Measurements from ENCODE around the gene MMP19. TPM values are rescaled to one million over a fixed set of nuclear protein-coding genes. Genes with fewer than 3 reads are reported as not detected.
"Not testable (repeated sequence)": the region's sequence is repeated elsewhere in the genome, so short reads cannot be mapped to it uniquely, and the experiment has no call there.

Gene MMP19
- total and polyA plus RNA-seq, 2 donors, result 4.3 to 21.8 TPM

DNA sequence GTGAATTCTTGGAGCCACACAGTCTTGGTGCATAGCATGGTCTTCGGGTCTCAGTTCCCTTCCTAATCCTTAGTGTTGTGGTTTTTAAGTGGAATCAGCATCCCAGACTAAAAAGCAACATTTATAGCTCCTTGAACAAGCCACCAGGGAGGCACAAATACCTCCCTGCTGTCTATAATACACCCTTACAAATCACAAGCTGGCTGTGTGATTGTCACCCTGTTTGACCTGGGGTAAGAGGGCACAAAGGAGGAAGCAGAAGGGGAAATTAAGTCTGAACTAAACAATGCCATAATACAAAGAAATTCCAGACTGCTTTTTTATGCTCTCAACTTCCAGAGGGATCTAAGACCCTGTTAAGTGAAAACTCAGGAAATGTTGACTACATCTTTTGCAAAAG lies 7.7 kb upstream of the MMP19 start:
- Histone ChIP-seq H3K27ac (ENCODE audit: low read depth) (no peak overlapping the region), H3K36me3 (ENCODE audit: insufficient read depth) (no peaks in the 10 kb centered on the region), H3K4me1 (ENCODE audit: insufficient read depth) (no peaks in the 10 kb centered on the region), H3K4me3 (ENCODE audit: low read depth, low read length) (no peak overlapping the region)
- WGBS, result 20% methylated on average over 1 of the region's 1 CpG
- no peak for DNase-seq (ENCODE audit: extremely low spot score)

DNA sequence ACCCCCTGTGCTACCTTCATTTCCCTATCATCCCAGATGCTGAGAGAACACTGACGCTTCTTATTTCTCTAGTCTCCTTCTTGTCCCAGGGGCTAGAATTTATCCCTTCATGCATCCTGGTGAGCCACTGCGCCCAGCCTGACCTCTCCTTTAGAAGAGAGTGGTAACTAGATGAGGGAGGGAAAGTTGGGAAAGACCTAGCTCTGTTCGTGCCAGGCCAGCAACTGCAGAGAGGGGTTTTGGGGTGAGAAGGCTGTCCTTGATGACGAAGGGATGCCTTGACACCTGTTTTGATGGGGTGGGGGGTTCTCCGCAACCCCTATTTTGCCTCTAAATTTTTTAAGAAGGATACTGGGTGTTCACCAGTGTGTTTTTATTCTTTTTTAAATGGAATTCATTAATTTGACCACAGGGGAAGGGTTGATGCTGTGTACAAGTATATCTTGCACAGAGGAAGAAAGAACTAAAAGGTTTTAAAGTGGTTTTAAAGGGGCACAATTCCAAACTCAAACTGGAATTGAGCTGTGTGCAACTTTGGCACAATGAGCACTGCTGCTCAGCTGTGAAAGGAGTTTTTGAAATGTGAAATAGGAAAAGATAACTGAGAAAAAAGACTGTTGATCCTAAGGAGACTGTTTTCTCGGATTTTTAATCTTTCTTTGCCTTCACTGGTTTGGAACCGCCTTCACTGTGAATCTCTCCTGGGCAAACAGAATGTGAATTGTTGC lies 7.0 kb upstream of the MMP19 start:
- H3K4me1 ChIP-seq (ENCODE audit: insufficient read depth), result no peaks in the 10 kb centered on the region
- no peak overlapping the region for H3K27ac ChIP-seq (ENCODE audit: low read depth)
- no peaks in the 10 kb centered on the region for H3K36me3 ChIP-seq (ENCODE audit: insufficient read depth)
- no peak overlapping the region for H3K4me3 ChIP-seq (ENCODE audit: low read depth, low read length)
- no peak for DNase-seq (ENCODE audit: extremely low spot score)
- WGBS, result 69% methylated on average over 7 of the region's 7 CpGs

DNA sequence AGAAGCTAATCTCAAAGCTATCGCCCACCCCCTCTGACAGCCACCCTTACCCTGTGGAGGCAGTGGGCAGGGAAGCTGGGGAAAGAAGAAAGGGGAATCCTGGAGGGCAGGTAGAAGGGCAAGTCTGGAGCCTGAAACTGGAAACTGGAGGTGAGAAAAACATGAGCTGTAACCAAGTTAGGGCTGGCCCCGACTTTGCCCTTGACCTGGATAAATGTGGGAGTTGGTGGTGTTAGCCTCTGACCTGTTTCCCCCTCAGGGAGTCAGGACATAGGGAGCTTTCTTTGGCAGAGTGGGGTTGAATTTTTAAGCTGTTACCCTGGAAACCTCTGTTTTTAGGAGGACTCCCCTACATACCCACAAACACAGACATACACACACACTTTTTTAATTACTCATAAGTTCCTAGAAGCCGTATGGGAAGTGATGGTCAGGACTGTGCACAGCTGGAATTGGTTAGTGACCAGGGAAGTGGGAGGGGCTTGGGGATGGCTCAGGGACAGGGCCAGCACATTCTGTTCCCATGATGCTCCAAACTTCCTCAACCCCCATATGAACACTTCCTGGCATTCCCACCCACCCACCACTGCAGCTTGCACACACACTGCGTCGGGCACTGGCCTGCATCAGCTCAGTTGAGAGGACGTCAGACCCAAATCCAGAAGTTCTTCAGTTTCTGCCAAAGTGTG lies 5.0 kb upstream of the MMP19 start:
- no peak overlapping the region for H3K4me3 ChIP-seq (ENCODE audit: low read depth, low read length)
- no peaks in the 10 kb centered on the region for H3K4me1 ChIP-seq (ENCODE audit: insufficient read depth)
- H3K27ac ChIP-seq (ENCODE audit: low read depth), result peak overlapping the region; percentile 92
- 21% methylated on average over 6 of the region's 6 CpGs for WGBS
- DNase-seq (ENCODE audit: extremely low spot score), result peak; percentile 89
- no peaks in the 10 kb centered on the region for H3K36me3 ChIP-seq (ENCODE audit: insufficient read depth)

DNA sequence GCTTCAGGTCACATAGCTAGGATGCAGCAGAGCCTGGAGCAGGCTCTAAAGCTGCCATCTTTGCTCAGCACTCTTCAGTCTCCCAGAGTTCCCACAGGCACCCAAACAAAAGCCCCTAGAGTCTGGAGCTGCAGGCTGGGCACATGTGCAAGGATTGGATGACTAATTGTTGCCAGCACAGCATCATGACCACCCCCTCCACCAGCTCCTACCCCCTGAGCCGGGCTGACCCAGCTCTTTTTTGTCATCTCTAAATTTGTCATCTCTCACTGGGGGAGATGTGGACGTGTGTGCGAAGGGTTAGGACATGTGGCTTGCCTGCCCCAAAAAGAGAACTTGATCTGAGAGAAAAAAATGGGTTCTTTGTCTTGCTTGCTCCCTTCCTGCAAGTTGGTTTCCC lies 4.3 kb upstream of the MMP19 start:
- WGBS, result 48% methylated on average over 3 of the region's 3 CpGs
- H3K36me3 ChIP-seq (ENCODE audit: insufficient read depth), result no peaks in the 10 kb centered on the region
- DNase-seq (ENCODE audit: extremely low spot score), result no peak
- H3K4me3 ChIP-seq (ENCODE audit: low read depth, low read length), result no peak overlapping the region
- no peaks in the 10 kb centered on the region for H3K4me1 ChIP-seq (ENCODE audit: insufficient read depth)
- H3K27ac ChIP-seq (ENCODE audit: low read depth), result no peak overlapping the region

DNA sequence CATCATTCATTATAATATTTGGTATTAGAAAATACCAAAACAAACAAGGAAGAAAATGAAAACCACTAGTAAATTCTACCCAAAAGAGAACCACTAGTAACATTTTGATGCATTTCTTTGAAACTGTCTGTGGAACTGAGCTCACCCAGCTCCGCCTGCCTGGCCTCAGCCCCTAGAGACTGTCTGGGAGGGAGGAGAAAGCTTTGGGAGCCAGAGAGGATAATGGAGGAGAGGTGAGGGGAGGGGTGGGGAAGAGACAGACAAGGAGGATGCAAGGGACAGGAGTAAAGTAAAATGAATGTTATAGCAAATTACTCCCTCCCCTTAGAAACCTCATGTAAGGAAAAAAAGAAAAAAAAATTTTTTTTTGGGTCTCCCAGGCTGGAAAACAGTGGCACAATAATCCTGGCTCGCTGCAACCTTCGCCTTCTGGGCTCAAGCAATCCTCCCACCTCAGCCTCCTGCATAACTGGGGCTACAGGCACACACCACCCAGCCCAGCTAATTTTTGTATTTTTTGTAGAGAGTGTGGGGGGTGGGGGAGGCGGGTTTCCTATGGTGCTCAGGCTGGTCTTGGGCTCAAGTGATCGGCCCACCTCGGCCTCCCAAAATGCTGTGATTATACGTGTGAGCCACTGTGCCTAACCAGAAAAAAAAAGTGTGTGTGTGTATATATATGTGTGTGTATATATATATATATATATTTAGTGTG lies 3.2 kb upstream of the MMP19 start:
- no peak overlapping the region for H3K4me3 ChIP-seq (ENCODE audit: low read depth, low read length)
- no peaks in the 10 kb centered on the region for H3K4me1 ChIP-seq (ENCODE audit: insufficient read depth)
- no peaks in the 10 kb centered on the region for H3K36me3 ChIP-seq (ENCODE audit: insufficient read depth)
- H3K27ac ChIP-seq (ENCODE audit: low read depth), result no peak overlapping the region
- no peak for DNase-seq (ENCODE audit: extremely low spot score)
- 74% methylated on average over 7 of the region's 7 CpGs for WGBS

DNA sequence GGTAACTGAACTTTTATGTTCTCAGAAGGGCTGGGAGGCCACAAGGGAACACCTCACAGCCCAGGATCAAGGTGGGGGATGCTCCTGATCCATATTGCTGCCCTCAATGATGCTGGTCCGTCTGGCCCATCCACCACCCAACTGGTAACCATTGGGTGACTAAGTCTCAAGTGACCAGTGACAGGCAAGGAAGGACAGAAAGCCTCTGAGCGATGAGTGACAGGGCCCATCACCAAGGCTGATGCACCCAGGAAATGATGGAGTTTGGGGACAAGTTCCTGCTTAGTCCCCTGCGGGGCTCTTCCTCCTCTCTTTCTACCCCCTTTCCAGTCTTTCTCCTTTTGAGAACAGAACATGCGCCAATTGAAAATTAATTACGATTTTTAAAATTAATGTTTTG lies 2.6 kb upstream of the MMP19 start:
- DNase-seq (ENCODE audit: extremely low spot score), result no peak
- no peaks in the 10 kb centered on the region for H3K4me1 ChIP-seq (ENCODE audit: insufficient read depth)
- no peak overlapping the region for H3K4me3 ChIP-seq (ENCODE audit: low read depth, low read length)
- 87% methylated on average over 5 of the region's 5 CpGs for WGBS
- H3K27ac ChIP-seq (ENCODE audit: low read depth), result no peak overlapping the region
- no peaks in the 10 kb centered on the region for H3K36me3 ChIP-seq (ENCODE audit: insufficient read depth)

DNA sequence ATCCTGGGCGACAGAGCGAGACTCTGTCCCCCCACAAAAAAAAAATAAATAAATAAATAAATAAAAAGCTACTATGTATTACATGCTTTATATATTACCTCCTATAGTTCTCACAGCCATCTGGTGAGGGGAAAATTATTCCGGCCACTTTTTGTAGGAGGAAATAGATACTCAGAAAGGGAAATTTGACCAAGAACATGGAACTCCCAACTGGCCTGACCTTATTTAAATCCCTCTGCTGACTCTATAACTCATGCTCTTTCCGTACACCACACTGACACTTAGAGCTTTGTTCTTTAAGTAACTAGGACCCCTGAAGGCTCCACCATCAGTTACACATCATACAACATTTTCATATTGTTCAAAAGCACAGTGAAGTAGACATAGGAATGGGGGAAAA lies 2.2 kb upstream of the MMP19 start:
- WGBS, result 89% methylated on average over 4 of the region's 4 CpGs
- no peaks in the 10 kb centered on the region for H3K36me3 ChIP-seq (ENCODE audit: insufficient read depth)
- no peak for DNase-seq (ENCODE audit: extremely low spot score)
- no peak overlapping the region for H3K4me3 ChIP-seq (ENCODE audit: low read depth, low read length)
- H3K27ac ChIP-seq (ENCODE audit: low read depth), result no peak overlapping the region
- H3K4me1 ChIP-seq (ENCODE audit: insufficient read depth), result no peaks in the 10 kb centered on the region

DNA sequence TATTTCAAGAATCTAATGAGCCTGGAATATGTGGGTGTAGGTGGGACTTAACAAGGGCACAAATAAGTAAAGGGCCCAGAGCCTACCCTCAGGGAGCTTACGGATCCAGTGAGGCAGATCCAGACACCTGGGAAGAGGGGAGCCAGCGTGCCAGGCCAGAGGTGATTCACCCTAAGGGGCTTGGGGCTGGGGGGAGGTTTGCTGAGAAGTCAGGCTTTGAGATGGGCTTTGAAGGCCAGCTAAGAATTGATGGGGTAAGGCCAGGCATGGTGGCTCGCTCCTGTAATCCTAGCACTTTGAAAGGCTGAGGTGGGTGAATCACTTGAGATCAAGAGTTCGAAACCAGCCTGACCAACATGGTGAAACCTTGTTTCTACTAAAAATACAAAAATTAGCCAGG lies 695 bp upstream of the MMP19 start:
- WGBS, result 96% methylated on average over 4 of the region's 4 CpGs
- no peak for DNase-seq (ENCODE audit: extremely low spot score)
- H3K27ac ChIP-seq (ENCODE audit: low read depth), result no peak overlapping the region

DNA sequence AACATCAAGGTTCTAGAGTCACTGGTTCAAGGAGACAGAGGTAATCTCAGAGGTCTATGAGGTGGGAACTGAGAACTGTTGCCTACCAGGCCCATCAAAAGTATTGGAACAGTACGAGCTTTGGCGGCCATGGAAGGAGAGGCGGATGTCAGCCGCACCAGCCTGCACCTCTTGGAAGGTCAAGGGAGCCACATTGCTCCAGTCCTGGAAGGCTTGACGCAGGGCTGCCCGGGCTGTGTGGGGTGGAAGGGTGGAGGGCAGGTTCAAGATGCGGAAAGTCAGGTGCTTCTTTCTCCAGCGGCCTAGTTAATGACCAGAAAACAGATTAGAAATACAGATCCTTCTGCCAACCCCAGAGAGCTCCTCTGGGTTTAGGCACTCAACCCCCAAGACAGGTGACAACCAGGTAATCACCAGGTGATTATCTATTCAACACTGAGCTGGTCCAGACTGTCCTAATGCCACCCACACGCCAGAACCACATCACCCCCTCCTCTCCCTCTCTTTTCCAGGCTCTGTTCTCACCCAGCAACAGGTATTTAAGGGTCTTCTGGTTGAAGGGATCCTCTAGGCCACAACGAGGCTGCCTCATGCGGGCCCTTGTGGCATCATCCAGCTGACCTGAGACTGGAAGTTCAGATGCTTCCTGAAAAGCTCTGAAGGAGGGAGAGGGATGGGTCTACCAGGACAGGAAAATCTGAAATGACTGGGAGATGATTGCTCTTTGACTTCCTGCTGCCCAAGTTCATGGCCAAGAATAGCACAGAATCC lies 2.0 kb downstream of the MMP19 start:
- WGBS, result 89% methylated on average over 11 of the region's 11 CpGs
- Histone ChIP-seq H3K36me3 (ENCODE audit: insufficient read depth) (no peaks in the 10 kb centered on the region), H3K4me3 (ENCODE audit: low read depth, low read length) (no peak overlapping the region), H3K4me1 (ENCODE audit: insufficient read depth) (no peaks in the 10 kb centered on the region), H3K27ac (ENCODE audit: low read depth) (no peak overlapping the region)
- no peak for DNase-seq (ENCODE audit: extremely low spot score)

More for the DNA sequence above, 695 bp upstream of the MMP19 start:
- H3K4me1 ChIP-seq (ENCODE audit: insufficient read depth), result no peaks in the 10 kb centered on the region
- no peak overlapping the region for H3K4me3 ChIP-seq (ENCODE audit: low read depth, low read length)
- no peaks in the 10 kb centered on the region for H3K36me3 ChIP-seq (ENCODE audit: insufficient read depth)

DNA sequence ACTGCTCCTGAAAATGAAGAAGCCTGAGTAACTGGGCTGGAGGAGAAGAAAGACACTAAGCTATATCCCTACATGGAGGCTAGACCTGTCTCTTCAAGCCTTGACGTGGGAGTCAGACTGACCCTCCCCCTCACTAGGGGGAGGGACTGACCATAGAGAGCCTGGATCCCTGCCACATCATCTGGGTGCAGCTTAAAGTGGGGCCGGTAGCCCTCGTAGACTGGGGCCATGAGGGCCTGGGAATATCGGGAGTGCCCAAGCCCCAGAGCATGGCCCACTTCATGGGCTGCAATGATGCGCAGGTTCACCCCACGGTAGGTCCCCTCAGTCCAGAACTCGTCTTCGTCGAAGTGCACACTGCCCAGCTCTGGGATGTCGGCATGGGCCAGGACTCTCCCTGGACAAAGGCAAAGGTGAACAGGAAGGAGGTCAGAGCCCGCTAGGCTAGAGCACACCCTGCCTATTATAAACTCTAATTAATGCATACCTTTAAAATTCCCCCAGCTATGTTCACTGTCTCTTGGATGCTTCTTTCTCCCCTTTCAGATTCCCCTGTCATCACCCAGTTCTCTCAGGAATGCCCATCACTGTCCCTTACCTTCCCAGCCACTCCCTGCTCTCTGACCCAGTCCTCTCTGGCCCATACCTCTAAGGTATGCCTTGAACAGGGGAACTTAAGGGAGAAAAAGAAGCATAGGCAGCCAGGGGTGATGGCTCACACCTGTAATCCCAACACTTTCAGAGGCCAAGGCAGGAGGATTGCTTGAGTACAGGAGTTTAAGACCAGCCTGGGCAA lies 3.2 kb downstream of the MMP19 start:
- H3K4me3 ChIP-seq (ENCODE audit: low read depth, low read length), result no peak overlapping the region
- 75% methylated on average over 11 of the region's 11 CpGs for WGBS
- no peaks in the 10 kb centered on the region for H3K36me3 ChIP-seq (ENCODE audit: insufficient read depth)
- no peak for DNase-seq (ENCODE audit: extremely low spot score)
- no peaks in the 10 kb centered on the region for H3K4me1 ChIP-seq (ENCODE audit: insufficient read depth)
- no peak overlapping the region for H3K27ac ChIP-seq (ENCODE audit: low read depth)

DNA sequence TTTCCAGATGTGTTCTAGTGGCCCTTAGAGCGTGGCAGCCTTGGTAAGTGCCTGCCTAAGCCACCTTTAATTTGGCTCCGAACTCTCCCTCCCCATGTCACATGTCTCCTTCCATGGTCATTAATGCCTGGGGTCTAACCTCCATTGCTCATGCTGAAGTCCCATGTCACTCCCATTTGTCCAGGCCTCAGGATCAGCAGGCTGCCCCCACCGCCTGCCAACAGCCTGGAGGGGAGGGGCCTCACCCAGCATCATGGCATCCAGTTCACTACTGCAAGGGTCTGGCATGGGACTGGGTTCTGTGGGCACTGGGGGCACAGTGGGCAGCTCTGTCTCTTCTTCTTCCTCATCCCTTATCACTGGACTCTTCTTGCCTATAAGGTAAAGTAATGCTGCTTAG lies 4.4 kb downstream of the MMP19 start:
- H3K27ac ChIP-seq (ENCODE audit: low read depth), result no peak overlapping the region
- H3K36me3 ChIP-seq (ENCODE audit: insufficient read depth), result no peaks in the 10 kb centered on the region
- 91% methylated on average over 3 of the region's 3 CpGs for WGBS
- H3K4me3 ChIP-seq (ENCODE audit: low read depth, low read length), result no peak overlapping the region
- no peaks in the 10 kb centered on the region for H3K4me1 ChIP-seq (ENCODE audit: insufficient read depth)
- DNase-seq (ENCODE audit: extremely low spot score), result no peak

DNA sequence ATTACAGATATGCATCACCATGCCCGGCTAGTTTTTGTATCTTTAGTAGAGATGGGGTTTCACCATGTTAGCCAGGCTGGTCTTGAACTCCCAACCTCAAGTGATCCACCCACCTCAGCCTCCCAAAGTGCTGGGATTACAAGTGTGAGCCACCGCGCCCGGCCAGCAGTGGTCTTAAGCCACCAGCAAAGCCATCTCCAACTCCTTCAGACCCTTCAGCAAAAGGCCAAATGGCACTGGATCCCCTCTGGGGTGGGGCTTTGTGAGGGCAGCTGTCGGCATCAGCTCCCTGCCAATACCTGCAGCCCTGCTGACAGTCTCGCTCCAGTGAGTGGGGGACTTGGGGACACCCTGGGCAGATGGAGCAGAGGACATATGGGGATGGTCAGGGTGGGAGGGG lies 8.3 kb downstream of the MMP19 start:
- DNase-seq (ENCODE audit: extremely low spot score); H3K36me3 ChIP-seq (ENCODE audit: insufficient read depth); H3K4me3 ChIP-seq (ENCODE audit: low read depth, low read length); H3K4me1 ChIP-seq (ENCODE audit: insufficient read depth); H3K27ac ChIP-seq (ENCODE audit: low read depth): not testable (repeated sequence)
- WGBS, result 79% methylated on average over 6 of the region's 6 CpGs

DNA sequence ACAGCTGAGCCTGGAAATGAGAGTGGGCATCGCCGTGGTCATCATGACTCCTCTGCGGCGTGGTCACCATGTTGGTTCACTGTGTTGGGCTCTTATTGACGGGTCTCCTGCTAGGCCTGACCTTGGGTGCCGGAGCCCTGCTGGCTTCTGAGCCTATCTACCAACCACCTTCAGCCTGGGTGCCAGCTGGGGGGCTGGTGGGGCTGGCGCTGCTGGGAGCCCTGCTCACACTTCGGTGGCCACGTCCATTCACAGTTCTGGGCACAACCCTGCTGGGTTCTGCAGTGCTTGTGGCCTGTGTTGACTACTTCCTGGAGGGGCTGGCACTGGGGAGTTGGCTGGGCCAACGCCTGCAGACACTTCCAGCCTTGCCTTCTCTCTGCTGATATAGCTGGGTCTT lies 9.7 kb downstream of the MMP19 start:
- Histone ChIP-seq H3K27ac (ENCODE audit: low read depth) (no peak overlapping the region), H3K4me3 (ENCODE audit: low read depth, low read length) (no peak overlapping the region), H3K36me3 (ENCODE audit: insufficient read depth) (no peaks in the 10 kb centered on the region), H3K4me1 (ENCODE audit: insufficient read depth) (peaks cover 1% of the 10 kb centered on the region)
- whole genome bisulfite sequencing, result 94% methylated on average over 10 of the region's 10 CpGs
- no peak for DNase-seq (ENCODE audit: extremely low spot score)
